Measurements from ENCODE around the gene NUP50. TPM values are rescaled to one million over a fixed set of nuclear protein-coding genes. Genes with fewer than 3 reads are reported as not detected.

Gene NUP50
- total and polyA plus RNA-seq, 2 donors (not counting 1 experiment from before 2014, with no cell fraction given): 9.1 to 105 TPM

DNA sequence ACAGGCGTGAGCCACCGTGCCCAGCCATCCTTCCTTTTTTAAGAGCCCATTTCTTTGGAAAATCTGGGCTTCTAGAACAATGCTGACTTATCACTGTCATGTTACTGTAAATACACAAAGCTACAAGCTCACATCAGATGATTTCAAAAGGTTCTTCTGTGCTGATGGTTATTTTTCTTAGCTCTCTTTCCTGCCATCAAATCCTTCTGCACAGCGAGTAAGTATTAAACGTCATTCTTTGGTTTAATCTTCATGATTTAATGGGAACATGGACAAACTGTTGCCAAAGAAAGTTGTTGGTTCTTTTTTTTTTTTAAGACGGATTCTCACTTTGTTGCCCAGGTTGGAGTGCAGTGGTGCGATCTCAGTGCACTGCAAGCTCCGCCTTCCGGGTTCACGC, 43.3 kb upstream of the NUP50 start:
- Mint-ChIP-seq H3K4me3 (no peak overlapping the region), H3K27me3 (peaks cover 5% of the 10 kb centered on the region), H3K4me1 (no peaks in the 10 kb centered on the region), H3K27ac (no peak overlapping the region), H3K9me3 (ENCODE audit: insufficient read depth) (peaks cover 2% of the 10 kb centered on the region)
- CTCF ChIA-PET: no interaction called here
- Histone ChIP-seq H3K79me2 (ENCODE audit: control insufficient read depth, insufficient read depth, low read length) (no peaks in the 10 kb centered on the region), H3K9ac (ENCODE audit: low read length) (no peak overlapping the region), H2AFZ (ENCODE audit: insufficient read depth, low read depth, low read length, poor library complexity, severe bottlenecking) (no peak overlapping the region), H3K4me2 (replicated peaks; ENCODE audit: low read depth, low read length, poor library complexity, severe bottlenecking) (no peak overlapping the region), H3K4me1 (ENCODE audit: control insufficient read depth in 2 of 2, insufficient read depth in 2 of 2, low read length in 2 of 2) (no peaks in the 10 kb centered on the region), H3K27ac (ENCODE audit: low read length in 2 of 2) (no peak overlapping the region), H3K4me3 (ENCODE audit: control extremely low read depth in 1 of 5, extremely low read depth in 1 of 5, insufficient read depth in 1 of 5, low read depth in 2 of 5, low read length in 4 of 5) (no peak overlapping the region), H4K20me1 (ENCODE audit: control insufficient read depth, insufficient read depth, low read length, poor library complexity, severe bottlenecking) (no peaks in the 10 kb centered on the region), H3K36me3 (replicated peaks in 1 of 2; ENCODE audit: control extremely low read depth in 1 of 2, control insufficient read depth in 1 of 2, extremely low read depth in 1 of 2, insufficient read depth in 2 of 2, low read length in 1 of 2) (no peaks in the 10 kb centered on the region), H3K27me3 (replicated peaks in 1 of 4; ENCODE audit: control extremely low read depth in 1 of 4, control insufficient read depth in 3 of 4, insufficient read depth in 4 of 4, low read length in 3 of 4) (no peaks in the 10 kb centered on the region), H3K9me3 (ENCODE audit: control extremely low read depth in 1 of 3, control insufficient read depth in 2 of 3, insufficient read depth in 1 of 3, low read length in 2 of 3) (peaks cover 0 to 1% (median 0%) of the 10 kb centered on the region in 3 donors)
- DNase-seq: no peak
- TF ChIP-seq, protein P1, sequence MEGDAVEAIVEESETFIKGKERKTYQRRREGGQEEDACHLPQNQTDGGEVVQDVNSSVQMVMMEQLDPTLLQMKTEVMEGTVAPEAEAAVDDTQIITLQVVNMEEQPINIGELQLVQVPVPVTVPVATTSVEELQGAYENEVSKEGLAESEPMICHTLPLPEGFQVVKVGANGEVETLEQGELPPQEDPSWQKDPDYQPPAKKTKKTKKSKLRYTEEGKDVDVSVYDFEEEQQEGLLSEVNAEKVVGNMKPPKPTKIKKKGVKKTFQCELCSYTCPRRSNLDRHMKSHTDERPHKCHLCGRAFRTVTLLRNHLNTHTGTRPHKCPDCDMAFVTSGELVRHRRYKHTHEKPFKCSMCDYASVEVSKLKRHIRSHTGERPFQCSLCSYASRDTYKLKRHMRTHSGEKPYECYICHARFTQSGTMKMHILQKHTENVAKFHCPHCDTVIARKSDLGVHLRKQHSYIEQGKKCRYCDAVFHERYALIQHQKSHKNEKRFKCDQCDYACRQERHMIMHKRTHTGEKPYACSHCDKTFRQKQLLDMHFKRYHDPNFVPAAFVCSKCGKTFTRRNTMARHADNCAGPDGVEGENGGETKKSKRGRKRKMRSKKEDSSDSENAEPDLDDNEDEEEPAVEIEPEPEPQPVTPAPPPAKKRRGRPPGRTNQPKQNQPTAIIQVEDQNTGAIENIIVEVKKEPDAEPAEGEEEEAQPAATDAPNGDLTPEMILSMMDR (IDR thresholded peaks at IDR 0.05): no peak
- no peak for TF ChIP-seq EZH2 (IDR thresholded peaks at IDR 0.05; ENCODE audit: borderline replicate concordance, insufficient read depth, low read depth, low read length, poor library complexity, severe bottlenecking)
- ATAC-seq (ENCODE audit: low read depth): no peak
- 95% methylated on average over 2 of the region's 9 CpGs for WGBS (ENCODE audit: insufficient coverage)
- POLR2A ChIA-PET: no interaction called here
- intact Hi-C loops (cut with micrococcal nuclease): no loop called here

DNA sequence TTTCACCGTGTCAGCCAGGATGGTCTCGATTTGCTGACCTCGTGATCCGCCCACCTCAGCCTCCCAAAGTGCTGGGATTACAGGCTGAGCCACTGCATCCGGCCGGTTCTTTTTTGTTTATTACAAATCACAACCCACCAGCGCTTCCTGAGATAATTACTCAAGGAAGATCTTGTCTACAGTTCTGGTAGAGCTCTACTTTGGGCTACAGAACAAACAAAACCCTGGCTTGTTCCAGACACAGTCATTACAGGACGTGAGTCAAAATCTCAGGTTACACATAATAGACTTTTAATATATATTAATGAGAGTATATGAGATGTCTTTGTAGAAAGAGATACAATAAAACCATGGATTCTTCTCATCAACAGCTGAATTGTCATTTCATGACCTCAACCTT, 42.8 kb upstream of the NUP50 start:
- Mint-ChIP-seq H3K27ac (no peak overlapping the region), H3K4me1 (no peaks in the 10 kb centered on the region), H3K9me3 (ENCODE audit: insufficient read depth) (peaks cover 2% of the 10 kb centered on the region), H3K4me3 (no peak overlapping the region), H3K27me3 (peaks cover 3% of the 10 kb centered on the region)
- no peak overlapping the region for H3K27ac ChIP-seq (ENCODE audit: low read length in 2 of 2)
- H3K9ac ChIP-seq (ENCODE audit: low read length): no peak overlapping the region
- no peaks in the 10 kb centered on the region for H4K20me1 ChIP-seq (ENCODE audit: control insufficient read depth, insufficient read depth, low read length, poor library complexity, severe bottlenecking)
- 95% methylated on average over 4 of the region's 8 CpGs for WGBS (ENCODE audit: insufficient coverage)
- ChIA-PET CTCF (no interaction called here), POLR2A (no interaction called here)
- no peaks in the 10 kb centered on the region for H3K4me1 ChIP-seq (ENCODE audit: control insufficient read depth in 2 of 2, insufficient read depth in 2 of 2, low read length in 2 of 2)
- H3K4me3 ChIP-seq (ENCODE audit: control extremely low read depth in 1 of 5, extremely low read depth in 1 of 5, insufficient read depth in 1 of 5, low read depth in 2 of 5, low read length in 4 of 5): no peak overlapping the region
- peaks cover 0 to 1% (median 0%) of the 10 kb centered on the region in 3 donors for H3K9me3 ChIP-seq (ENCODE audit: control extremely low read depth in 1 of 3, control insufficient read depth in 2 of 3, insufficient read depth in 1 of 3, low read length in 2 of 3)
- no peaks in the 10 kb centered on the region for H3K36me3 ChIP-seq (replicated peaks in 1 of 2; ENCODE audit: control extremely low read depth in 1 of 2, control insufficient read depth in 1 of 2, extremely low read depth in 1 of 2, insufficient read depth in 2 of 2, low read length in 1 of 2)
- TF ChIP-seq, protein P1 (IDR thresholded peaks at IDR 0.05): no peak
- TF ChIP-seq EZH2 (IDR thresholded peaks at IDR 0.05; ENCODE audit: borderline replicate concordance, insufficient read depth, low read depth, low read length, poor library complexity, severe bottlenecking): no peak
- H3K79me2 ChIP-seq (ENCODE audit: control insufficient read depth, insufficient read depth, low read length): no peaks in the 10 kb centered on the region
- DNase-seq: no peak
- H3K4me2 ChIP-seq (replicated peaks; ENCODE audit: low read depth, low read length, poor library complexity, severe bottlenecking): no peak overlapping the region
- H3K27me3 ChIP-seq (replicated peaks in 1 of 4; ENCODE audit: control extremely low read depth in 1 of 4, control insufficient read depth in 3 of 4, insufficient read depth in 4 of 4, low read length in 3 of 4): no peaks in the 10 kb centered on the region
- ATAC-seq (ENCODE audit: low read depth): no peak
- intact Hi-C loops (cut with micrococcal nuclease): no loop called here
- no peak overlapping the region for H2AFZ ChIP-seq (ENCODE audit: insufficient read depth, low read depth, low read length, poor library complexity, severe bottlenecking)
